AG04450 (cell line): ENCODE results near the gene CD38. TPM values are rescaled to one million over a fixed set of nuclear protein-coding genes. Genes with fewer than 3 reads are reported as not detected.

ENCODE experiments used
- CTCF ChIA-PET: fragments of 300-600, 350-600 bp; formaldehyde crosslinking; extraction: SDS; loops from one replicate; lab custom pipeline; 2022; ENCODE audit warnings: antibody characterized with exemption, inconsistent platforms; lab: Charles Lee
- POLR2A ChIA-PET: fragments of 350-600 bp; formaldehyde crosslinking; extraction: SDS; loops from one replicate; lab custom pipeline; 2021; ENCODE audit warnings: antibody characterized with exemption, inconsistent platforms; lab: Yijun Ruan, JAX
- DNase-seq: peaks from one replicate; pipeline ENCODE4 v3.0.0-alpha.2; 2011; ENCODE audit warnings: low read depth, low spot score
- H3K27ac ChIP-seq: one replicate; pipeline ENCODE4 v1.5.1; 2012; ENCODE audit warnings: low read depth, low read length, control low read depth
- H3K27me3 ChIP-seq: one replicate; pipeline ENCODE4 v1.6.0; 2012; ENCODE audit warnings: low read length; ENCODE audit not compliant: control insufficient read depth, insufficient read depth
- H3K4me3 ChIP-seq: 2 replicates; pipeline ENCODE4 v1.5.1; 2011; ENCODE audit warnings: mild to moderate bottlenecking, low read depth, low read length, control low read depth
- H3K9me3 ChIP-seq: 2 replicates; pipeline ENCODE4 v1.5.1; 2012; ENCODE audit warnings: low read length; ENCODE audit not compliant: control insufficient read depth, insufficient read depth
- CTCF ChIP-seq: IDR thresholded peaks from 2 replicates; pipeline ENCODE4 v1.5.1; 2011; ENCODE audit warnings: low read depth, low read length, control low read depth, inconsistent platforms
- polyA plus RNA-seq: library from polyadenylated mRNA; depleted of rRNA; stranded (reverse); fragments of >200 nt; gene quantifications from 2 replicates; pipeline ENCODE4 v1.2.3, GENCODE V29; 2011

CD38 gene
- polyA plus RNA-seq, 1 experiment: 0.02 TPM

GRCh38 chr4:15870079-15870478 lies 92.0 kb downstream of the CD38 start:
- H3K9me3 ChIP-seq: no peaks in the 10 kb centered on the region
- no peaks in the 10 kb centered on the region for H3K27me3 ChIP-seq
- CTCF ChIA-PET: interaction anchor here (1.7 to 2.1 kb wide), 2 partner anchors 12 to 86 kb away, joined by 4 to 18 read pairs; no protein-coding TSS in a partner anchor
- H3K4me3 ChIP-seq: no peak overlapping the region
- no peak overlapping the region for H3K27ac ChIP-seq
- POLR2A ChIA-PET: no interaction called here
- DNase-seq: no peak
- TF ChIP-seq CTCF: no peak

- no peak for TF ChIP-seq CTCF
- POLR2A ChIA-PET: no interaction called here
These were observed 93.0 kb downstream of the CD38 start for GRCh38 chr4:15870921-15871664.

GRCh38 chr4:15873117-15873516 lies 95.0 kb downstream of the CD38 start:
- Histone ChIP-seq H3K4me3 (no peak overlapping the region), H3K27me3 (peaks cover 4% of the 10 kb centered on the region), H3K9me3 (peaks cover 4% of the 10 kb centered on the region; the same call in 1 of the 2 replicates), H3K27ac (no peak overlapping the region)
- DNase-seq: no peak
- TF ChIP-seq CTCF: no peak
- ChIA-PET CTCF (interaction anchor here (0.6 to 1.6 kb wide), 2 partner anchors 9 to 51 kb away, joined by 3 to 5 read pairs; no protein-coding TSS in a partner anchor), POLR2A (interaction anchor here (0.6 kb wide), 1 partner anchor 47 kb away, joined by 3 read pairs; no protein-coding TSS in a partner anchor)

More at GRCh38 chr4:15870921-15871664, 93.0 kb downstream of the CD38 start:
- H3K27ac ChIP-seq: no peak overlapping the region
- no peak overlapping the region for H3K4me3 ChIP-seq
- CTCF ChIA-PET: interaction anchor here (1.7 to 2.1 kb wide), 2 partner anchors 11 to 85 kb away, joined by 4 to 18 read pairs; no protein-coding TSS in a partner anchor
- H3K9me3 ChIP-seq: no peaks in the 10 kb centered on the region
- no peaks in the 10 kb centered on the region for H3K27me3 ChIP-seq
- no peak for DNase-seq

GRCh38 chr4:15874671-15875070 lies 96.5 kb downstream of the CD38 start:
- POLR2A ChIA-PET: no interaction called here
- CTCF ChIA-PET: interaction anchor here (0.8 kb wide), 1 partner anchor 70 kb away, joined by 3 read pairs; no protein-coding TSS in a partner anchor
- H3K27me3 ChIP-seq: peaks cover 4% of the 10 kb centered on the region
- TF ChIP-seq CTCF: no peak
- no peak overlapping the region for H3K4me3 ChIP-seq
- H3K27ac ChIP-seq: no peak overlapping the region
- DNase-seq: no peak
- peaks cover 4% of the 10 kb centered on the region; the same call in 1 of the 2 replicates for H3K9me3 ChIP-seq
